K562 (cell line): Measurements from ENCODE around the gene POLN. TPM values are rescaled to one million over a fixed set of nuclear protein-coding genes. Genes with fewer than 3 reads are reported as not detected.

Source experiments
- BCLAF1 ChIP-seq, 2 experiments: fragments of 450-650 bp in 1 of 2; IDR thresholded peaks; 2 replicates each; pipeline ENCODE4 v1.6.1; 2011 to 2017; ENCODE audit warnings: low read depth in 2 of 2, antibody characterized with exemption in 1 of 2, borderline replicate concordance in 1 of 2, low read length in 1 of 2, mild to moderate bottlenecking in 1 of 2, mixed read lengths in 1 of 2; ENCODE audit not compliant: control insufficient read depth in 1 of 2
- FOXK1 ChIP-seq: sonication (generic); formaldehyde crosslinking; IDR thresholded peaks from 2 replicates; pipeline ENCODE4 v1.8.0; 2022; ENCODE audit warnings: missing genetic modification reagents, mild to moderate bottlenecking, borderline replicate concordance
- RBBP5 ChIP-seq: fragments of 200-600 bp; sonication (generic); IDR thresholded peaks from 2 replicates; pipeline ENCODE4 v1.6.1; 2012; ENCODE audit warnings: borderline replicate concordance, mild to moderate bottlenecking, low read length, control low read depth, inconsistent platforms; ENCODE audit not compliant: insufficient read depth, poor library complexity, severe bottlenecking
- TEAD4 ChIP-seq, 2 experiments: sonication (generic) in 1 of 2; formaldehyde crosslinking in 1 of 2; IDR thresholded peaks; 2 replicates each; pipeline versions ENCODE4 v1.6.1 to v1.8.0; 2012 to 2022; ENCODE audit warnings: borderline replicate concordance in 1 of 2, inconsistent platforms in 1 of 2, low read length in 1 of 2, mild to moderate bottlenecking in 1 of 2, missing genetic modification reagents in 1 of 2
- ZBTB7A ChIP-seq: IDR thresholded peaks from 2 replicates; pipeline ENCODE4 v1.6.1; 2011; ENCODE audit warnings: low read depth, mild to moderate bottlenecking, low read length, moderate library complexity, borderline replicate concordance; ENCODE audit not compliant: control insufficient read depth
- ZKSCAN3 ChIP-seq: fragments of 250-450 bp; sonication (Bioruptor Pico); IDR thresholded peaks from 2 replicates; pipeline ENCODE4 v1.4.0; 2020
- ZNF184 ChIP-seq: sonication (generic); formaldehyde crosslinking; IDR thresholded peaks from 2 replicates; pipeline ENCODE4 v1.5.0; 2020; ENCODE audit warnings: missing genetic modification reagents
- ZNF311 ChIP-seq: fragments of 250-450 bp; sonication (Bioruptor Pico); IDR thresholded peaks from 2 replicates; pipeline ENCODE4 v1.4.0; 2020; ENCODE audit warnings: mild to moderate bottlenecking, moderate library complexity
- ZNF584 ChIP-seq: fragments of 200-800 bp; sonication (Bioruptor generic); IDR thresholded peaks from 2 replicates; pipeline ENCODE4 v1.6.1; 2016; ENCODE audit warnings: low read depth, mild to moderate bottlenecking, missing genetic modification characterization, missing compliant biosample characterization
- polyA plus RNA-seq, 8 experiments: library from polyadenylated mRNA; depleted of rRNA in 4 of 8; stranded (reverse) in 5 of 8; unstranded in 3 of 8; fragments of >200 nt; fragmentation: Nextera tagmentation in 2 of 8; fragmentation: Illumina TruSeq in 1 of 8; extraction: Ambion mirVana in 2 of 8; extraction: Trizol in 1 of 8; gene quantifications; 2 replicates each; pipeline versions ENCODE4 v1.2.1 to v1.2.3, GENCODE V29; 2011 to 2014; ENCODE audit warnings: inconsistent platforms in 1 of 8, missing spikeins in 1 of 8
- total RNA-seq, 7 experiments: library from RNA; depleted of rRNA in 6 of 7; stranded (reverse); fragments of >200 nt in 6 of 7; fragmentation: Illumina TruSeq in 2 of 7; extraction: Trizol in 2 of 7; gene quantifications; 2 replicates each; pipeline versions ENCODE4 v1.2.1 to v1.2.3, GENCODE V29; 2011 to 2021; ENCODE audit warnings: low replicate concordance in 1 of 7

POLN gene
- total and polyA plus RNA-seq, 9 of the 15 experiments (the other 6 are each of a cell fraction or from before 2014, with no cell fraction given): 0.08 to 0.91 (median 0.32) TPM

- TF ChIP-seq RBBP5: peak; percentile 22
- TF ChIP-seq BCLAF1 (IDR thresholded peaks at IDR 0.05; ENCODE audit: borderline replicate concordance in 1 of 2, control insufficient read depth in 1 of 2, low read depth in 2 of 2, low read length in 1 of 2): no peak
- TF ChIP-seq ZNF584 (CRISPR knock-in tag): no peak
- TF ChIP-seq TEAD4 (IDR thresholded peaks at IDR 0.05; ENCODE audit: low read length): no peak
- TF ChIP-seq TEAD4 (CRISPR knock-in tag; IDR thresholded peaks at IDR 0.05; ENCODE audit: borderline replicate concordance): no peak
- TF ChIP-seq ZNF184 (CRISPR knock-in tag): no peak
- TF ChIP-seq ZBTB7A: peak; percentile 46; the same call in 1 of the 2 replicates
- no peak for TF ChIP-seq FOXK1 (CRISPR knock-in tag)
- no peak for TF ChIP-seq ZNF311
- TF ChIP-seq ZKSCAN3 (CRISPR knock-in tag): no peak
Measured at GRCh38 chr4:2058264-2059045, 183.5 kb downstream of the POLN start (continued).
